Measurements from ENCODE around the gene PLXNC1. TPM values are rescaled to one million over a fixed set of nuclear protein-coding genes. Genes with fewer than 3 reads are reported as not detected.

Gene PLXNC1
- polyA plus RNA-seq, 1 of the 3 experiments (the other 2 are of a cell fraction) = 0.23 TPM

DNA sequence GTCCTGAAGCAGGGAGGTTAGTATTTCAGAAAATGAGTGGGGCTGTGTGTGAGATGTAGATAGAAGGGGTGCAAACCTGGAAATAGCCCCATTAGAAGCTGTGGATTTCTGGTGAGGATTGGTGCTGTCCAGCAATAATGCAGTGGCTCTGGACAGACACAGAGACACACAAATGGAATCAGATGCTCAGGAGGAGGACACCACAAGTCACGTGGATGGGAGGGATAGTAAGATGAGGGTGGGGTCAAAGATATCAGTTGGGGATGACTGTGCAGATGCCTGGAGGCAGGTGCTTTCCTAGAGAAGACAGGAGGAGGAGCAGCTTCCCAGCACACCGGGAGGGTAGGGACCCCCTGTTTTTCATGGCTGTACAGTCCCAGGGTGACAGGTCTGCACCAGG lies 136.5 kb downstream of the PLXNC1 start:
- peaks cover 5% of the 10 kb centered on the region for H3F3A ChIP-seq (replicated peaks; ENCODE audit: insufficient read depth)
- no peaks in the 10 kb centered on the region for H3K79me2 ChIP-seq (ENCODE audit: insufficient read depth)
- CTCF ChIA-PET = interaction anchor here (0.7 to 1.4 kb wide), 3 partner anchors 9 to 74 kb away, joined by 3 to 4 read pairs (median 3); no protein-coding TSS in a partner anchor
- H4K20me1 ChIP-seq (ENCODE audit: insufficient read depth) = no peaks in the 10 kb centered on the region
- H3K27me3 ChIP-seq (ENCODE audit: insufficient read depth) = no peaks in the 10 kb centered on the region
- H3K9me3 ChIP-seq = no peaks in the 10 kb centered on the region
- no peak for TF ChIP-seq YY1 (IDR thresholded peaks at IDR 0.05; ENCODE audit: low read depth)
- TF ChIP-seq, protein P1, sequence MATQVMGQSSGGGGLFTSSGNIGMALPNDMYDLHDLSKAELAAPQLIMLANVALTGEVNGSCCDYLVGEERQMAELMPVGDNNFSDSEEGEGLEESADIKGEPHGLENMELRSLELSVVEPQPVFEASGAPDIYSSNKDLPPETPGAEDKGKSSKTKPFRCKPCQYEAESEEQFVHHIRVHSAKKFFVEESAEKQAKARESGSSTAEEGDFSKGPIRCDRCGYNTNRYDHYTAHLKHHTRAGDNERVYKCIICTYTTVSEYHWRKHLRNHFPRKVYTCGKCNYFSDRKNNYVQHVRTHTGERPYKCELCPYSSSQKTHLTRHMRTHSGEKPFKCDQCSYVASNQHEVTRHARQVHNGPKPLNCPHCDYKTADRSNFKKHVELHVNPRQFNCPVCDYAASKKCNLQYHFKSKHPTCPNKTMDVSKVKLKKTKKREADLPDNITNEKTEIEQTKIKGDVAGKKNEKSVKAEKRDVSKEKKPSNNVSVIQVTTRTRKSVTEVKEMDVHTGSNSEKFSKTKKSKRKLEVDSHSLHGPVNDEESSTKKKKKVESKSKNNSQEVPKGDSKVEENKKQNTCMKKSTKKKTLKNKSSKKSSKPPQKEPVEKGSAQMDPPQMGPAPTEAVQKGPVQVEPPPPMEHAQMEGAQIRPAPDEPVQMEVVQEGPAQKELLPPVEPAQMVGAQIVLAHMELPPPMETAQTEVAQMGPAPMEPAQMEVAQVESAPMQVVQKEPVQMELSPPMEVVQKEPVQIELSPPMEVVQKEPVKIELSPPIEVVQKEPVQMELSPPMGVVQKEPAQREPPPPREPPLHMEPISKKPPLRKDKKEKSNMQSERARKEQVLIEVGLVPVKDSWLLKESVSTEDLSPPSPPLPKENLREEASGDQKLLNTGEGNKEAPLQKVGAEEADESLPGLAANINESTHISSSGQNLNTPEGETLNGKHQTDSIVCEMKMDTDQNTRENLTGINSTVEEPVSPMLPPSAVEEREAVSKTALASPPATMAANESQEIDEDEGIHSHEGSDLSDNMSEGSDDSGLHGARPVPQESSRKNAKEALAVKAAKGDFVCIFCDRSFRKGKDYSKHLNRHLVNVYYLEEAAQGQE (IDR thresholded peaks at IDR 0.05; ENCODE audit: low read depth, low read length) = peak; percentile 69; the same call in 1 of the 2 replicates
- H3K4me2 ChIP-seq = no peak overlapping the region
- POLR2A ChIA-PET = no interaction called here
- H3K4me3 ChIP-seq (ENCODE audit: low read depth in 2 of 2, low read length in 1 of 2) = no peak overlapping the region
- H3K9ac ChIP-seq = no peak overlapping the region
- H3K4me1 ChIP-seq (ENCODE audit: control insufficient read depth in 1 of 2, insufficient read depth in 2 of 2, low read depth in 1 of 2, low read length in 1 of 2) = peaks cover 9 to 53% of the 10 kb centered on the region in 2 experiments; a peak in 3 of 4 replicates
- 73% methylated on average over 1 of the region's 2 CpGs for WGBS (ENCODE audit: low lambda C conversion rate)
- no peaks in the 10 kb centered on the region for H3K9me2 ChIP-seq
- peak overlapping the region in 1 of 2 experiments; percentile 84; a peak in 2 of 4 replicates for H3K27ac ChIP-seq (ENCODE audit: low read depth in 2 of 2, low read length in 1 of 2)
- no peaks in the 10 kb centered on the region for H3K36me3 ChIP-seq (replicated peaks in 1 of 2; ENCODE audit: control insufficient read depth in 1 of 2, insufficient read depth in 2 of 2, low read length in 1 of 2)
- H2AFZ ChIP-seq (ENCODE audit: low read depth) = no peak overlapping the region
- no peak for DNase-seq

DNA sequence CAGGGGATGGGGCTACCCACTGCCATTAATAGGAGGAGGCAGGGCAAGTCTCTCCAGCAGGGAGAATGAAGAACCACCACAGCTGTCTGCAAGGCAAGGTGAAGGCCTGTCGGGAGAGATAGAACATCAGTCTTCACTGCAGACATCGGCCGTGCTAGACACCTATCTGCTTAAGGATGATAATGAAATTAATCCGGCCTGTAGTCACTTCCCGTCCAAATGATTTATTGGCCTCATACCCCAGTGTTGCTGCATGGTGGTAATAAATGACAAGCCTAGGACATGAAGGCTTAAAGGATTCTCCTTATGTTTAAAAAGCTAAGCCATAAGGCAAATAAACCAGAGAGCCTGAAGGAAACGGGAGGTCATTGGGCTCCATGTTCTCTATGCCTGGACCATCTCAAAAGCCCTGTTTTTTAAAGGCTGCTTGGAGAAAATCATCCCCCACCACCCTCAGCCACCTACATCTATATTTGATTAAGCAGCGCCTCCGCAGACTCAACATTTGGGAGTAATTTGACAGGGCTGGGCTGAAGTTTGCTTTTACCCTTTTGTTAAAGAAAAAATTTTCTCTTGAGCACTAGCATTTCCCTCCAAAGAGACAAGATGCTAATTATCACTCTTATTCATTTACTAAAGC lies 137.7 kb downstream of the PLXNC1 start:
- POLR2A ChIA-PET = no interaction called here
- WGBS (ENCODE audit: low lambda C conversion rate) = 81% methylated on average over 8 of the region's 8 CpGs

More for the DNA sequence above, 137.7 kb downstream of the PLXNC1 start:
- H3K4me2 ChIP-seq = no peak overlapping the region
- no peak overlapping the region for H2AFZ ChIP-seq (ENCODE audit: low read depth)
- no peaks in the 10 kb centered on the region for H3K9me3 ChIP-seq
- no peak for DNase-seq
- no peaks in the 10 kb centered on the region for H3K27me3 ChIP-seq (ENCODE audit: insufficient read depth)
- no peaks in the 10 kb centered on the region for H4K20me1 ChIP-seq (ENCODE audit: insufficient read depth)
- H3K36me3 ChIP-seq (replicated peaks in 1 of 2; ENCODE audit: control insufficient read depth in 1 of 2, insufficient read depth in 2 of 2, low read length in 1 of 2) = no peaks in the 10 kb centered on the region
- no peaks in the 10 kb centered on the region for H3K79me2 ChIP-seq (ENCODE audit: insufficient read depth)
- H3K9ac ChIP-seq = no peak overlapping the region
- TF ChIP-seq, protein P2, sequence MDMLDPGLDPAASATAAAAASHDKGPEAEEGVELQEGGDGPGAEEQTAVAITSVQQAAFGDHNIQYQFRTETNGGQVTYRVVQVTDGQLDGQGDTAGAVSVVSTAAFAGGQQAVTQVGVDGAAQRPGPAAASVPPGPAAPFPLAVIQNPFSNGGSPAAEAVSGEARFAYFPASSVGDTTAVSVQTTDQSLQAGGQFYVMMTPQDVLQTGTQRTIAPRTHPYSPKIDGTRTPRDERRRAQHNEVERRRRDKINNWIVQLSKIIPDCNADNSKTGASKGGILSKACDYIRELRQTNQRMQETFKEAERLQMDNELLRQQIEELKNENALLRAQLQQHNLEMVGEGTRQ (IDR thresholded peaks at IDR 0.05; ENCODE audit: borderline replicate concordance, low read depth, low read length) = no peak
- TF ChIP-seq JUND (IDR thresholded peaks at IDR 0.05) = no peak
- TF ChIP-seq MXI1 (IDR thresholded peaks at IDR 0.05; ENCODE audit: low read depth, low read length) = no peak
- TF ChIP-seq EP300 (IDR thresholded peaks at IDR 0.05; ENCODE audit: borderline replicate concordance in 1 of 2, low read depth in 1 of 2, low read length in 1 of 2) = peak in 1 of 2 experiments; percentile 41; a peak in 1 of 4 replicates
- no peak for TF ChIP-seq NFIC (IDR thresholded peaks at IDR 0.05; ENCODE audit: borderline replicate concordance)
- CTCF ChIA-PET = interaction anchor here (0.6 to 1.4 kb wide), 5 partner anchors 10 to 183 kb away, joined by 3 to 4 read pairs (median 3); partner anchors contain the start of gene PLXNC1
- peaks cover 17 to 64% of the 10 kb centered on the region in 2 experiments; a peak in 3 of 4 replicates for H3K4me1 ChIP-seq (ENCODE audit: control insufficient read depth in 1 of 2, insufficient read depth in 2 of 2, low read depth in 1 of 2, low read length in 1 of 2)
- peak overlapping the region in 1 of 2 experiments; percentile 84; a peak in 2 of 4 replicates for H3K27ac ChIP-seq (ENCODE audit: low read depth in 2 of 2, low read length in 1 of 2)
- H3F3A ChIP-seq (replicated peaks; ENCODE audit: insufficient read depth) = peaks cover 13% of the 10 kb centered on the region
- no peak overlapping the region; a peak in 1 of 4 replicates for H3K4me3 ChIP-seq (ENCODE audit: low read depth in 2 of 2, low read length in 1 of 2)
- H3K9me2 ChIP-seq = no peaks in the 10 kb centered on the region

All from SK-N-SH (cell line).